ENCODE measurements around the gene FAM174C. TPM values are rescaled to one million over a fixed set of nuclear protein-coding genes. Genes with fewer than 3 reads are reported as not detected.

Gene FAM174C
- total and polyA plus RNA-seq, 10 donors: 35.8 to 134 (median 46.6) TPM

GRCh38 chr19:1240925-1241324 is 34.4 kb upstream of the FAM174C start:
- 59 to 71% (median 60%) methylated on average over 14 to 15 of the region's 15 CpGs for WGBS, 5 donors
- Histone ChIP-seq H3K27me3 (replicated peaks in 1 of 7) (peaks cover 0 to 44% (median 18%) of the 10 kb centered on the region in 7 donors), H3K9me3 (no peaks in the 10 kb centered on the region), H3K27ac (peak overlapping the region in 6 of 8 donors; percentile 85 to 100 (median 92)), H3K4me3 (peak overlapping the region in 6 of 8 donors; percentile 62 to 97 (median 84)), H3K4me1 (peaks cover 50 to 94% (median 81%) of the 10 kb centered on the region in 6 donors), H3K36me3 (peaks cover 0 to 15% (median 0%) of the 10 kb centered on the region in 6 donors)
- intact Hi-C loops (cut with DNase I; ENCODE audit: low total_unique reads): no loop called here
- TF ChIP-seq, protein P1, sequence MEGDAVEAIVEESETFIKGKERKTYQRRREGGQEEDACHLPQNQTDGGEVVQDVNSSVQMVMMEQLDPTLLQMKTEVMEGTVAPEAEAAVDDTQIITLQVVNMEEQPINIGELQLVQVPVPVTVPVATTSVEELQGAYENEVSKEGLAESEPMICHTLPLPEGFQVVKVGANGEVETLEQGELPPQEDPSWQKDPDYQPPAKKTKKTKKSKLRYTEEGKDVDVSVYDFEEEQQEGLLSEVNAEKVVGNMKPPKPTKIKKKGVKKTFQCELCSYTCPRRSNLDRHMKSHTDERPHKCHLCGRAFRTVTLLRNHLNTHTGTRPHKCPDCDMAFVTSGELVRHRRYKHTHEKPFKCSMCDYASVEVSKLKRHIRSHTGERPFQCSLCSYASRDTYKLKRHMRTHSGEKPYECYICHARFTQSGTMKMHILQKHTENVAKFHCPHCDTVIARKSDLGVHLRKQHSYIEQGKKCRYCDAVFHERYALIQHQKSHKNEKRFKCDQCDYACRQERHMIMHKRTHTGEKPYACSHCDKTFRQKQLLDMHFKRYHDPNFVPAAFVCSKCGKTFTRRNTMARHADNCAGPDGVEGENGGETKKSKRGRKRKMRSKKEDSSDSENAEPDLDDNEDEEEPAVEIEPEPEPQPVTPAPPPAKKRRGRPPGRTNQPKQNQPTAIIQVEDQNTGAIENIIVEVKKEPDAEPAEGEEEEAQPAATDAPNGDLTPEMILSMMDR (IDR thresholded peaks at IDR 0.05 in 8 of 11, conservative IDR thresholded peaks at IDR 0.05 in 3 of 11): no peak
- no peak for TF ChIP-seq POLR2A (IDR thresholded peaks at IDR 0.05)
- TF ChIP-seq POLR2AphosphoS5 (IDR thresholded peaks at IDR 0.05): no peak
- DNase-seq: no peak

DNA sequence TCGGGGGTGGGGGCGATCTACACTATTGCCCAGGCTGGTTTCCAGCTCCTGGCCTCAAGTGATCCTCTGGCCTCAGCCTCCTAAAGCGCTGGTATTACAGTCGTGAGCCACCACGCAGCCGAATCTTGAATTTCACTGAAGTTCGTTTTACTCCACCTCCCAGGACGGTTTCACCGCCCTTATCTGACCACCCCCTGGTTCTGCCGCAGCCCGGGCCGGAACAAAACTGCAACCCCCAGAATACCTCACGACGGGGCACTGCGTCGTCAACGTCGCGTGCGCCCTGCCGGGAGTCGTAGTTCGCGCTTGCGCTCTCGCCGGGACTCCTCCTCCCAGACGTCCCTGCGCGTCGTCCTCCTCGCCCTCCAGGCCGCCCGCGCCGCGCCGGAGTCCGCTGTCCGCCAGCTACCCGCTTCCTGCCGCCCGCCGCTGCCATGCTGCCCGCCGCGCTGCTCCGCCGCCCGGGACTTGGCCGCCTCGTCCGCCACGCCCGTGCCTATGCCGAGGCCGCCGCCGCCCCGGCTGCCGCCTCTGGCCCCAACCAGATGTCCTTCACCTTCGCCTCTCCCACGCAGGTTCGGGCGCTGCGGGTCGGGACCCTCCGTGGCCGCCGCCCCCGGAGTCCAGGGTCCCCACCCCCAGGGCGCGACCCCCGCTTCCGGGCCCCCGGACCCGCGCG is 33.8 kb upstream of the FAM174C start, which contains the start of gene ATP5F1D:
Gene ATP5F1D, plus strand, starts transcription at position 335 of the 679 bp plus-strand sequence. Its CDS starts 100 bp downstream, at position 435.
- Histone ChIP-seq H3K27me3 (replicated peaks in 1 of 7) (peaks cover 0 to 37% (median 14%) of the 10 kb centered on the region in 7 donors), H3K36me3 (peaks cover 0 to 15% (median 0%) of the 10 kb centered on the region in 6 donors), H3K9me3 (no peaks in the 10 kb centered on the region), H3K4me3 (peak within 1 kb of the TSS; percentile 62 to 97 (median 78)), H3K4me1 (peaks cover 52 to 94% (median 87%) of the 10 kb centered on the region in 6 donors), H3K27ac (peak within 1 kb of the TSS; percentile 85 to 100 (median 92))
- WGBS, 5 donors: 0 to 1% (median 1%) methylated on average over 51 to 79 of the region's 79 CpGs
- peak; percentile 98 for DNase-seq
- intact Hi-C loops (cut with DNase I; ENCODE audit: low total_unique reads): no loop called here
- TF ChIP-seq POLR2AphosphoS5 (IDR thresholded peaks at IDR 0.05): peak; percentile 88 to 93 (median 91)
- peak in 1 of 3 donors; percentile 25 for TF ChIP-seq POLR2A (IDR thresholded peaks at IDR 0.05)
- TF ChIP-seq, protein P1 (IDR thresholded peaks at IDR 0.05 in 8 of 11, conservative IDR thresholded peaks at IDR 0.05 in 3 of 11): peak in 2 of 11 experiments; percentile 13 to 27

- H3K9me3 ChIP-seq: no peaks in the 10 kb centered on the region
- peaks cover 52 to 94% (median 83%) of the 10 kb centered on the region in 6 donors for H3K4me1 ChIP-seq
- H3K4me3 ChIP-seq: peak overlapping the region in 5 of 8 donors; percentile 9 to 61 (median 21)
- 54 to 78% (median 57%) methylated on average over 15 to 33 of the region's 33 CpGs for WGBS, 5 donors
- intact Hi-C loops (cut with DNase I; ENCODE audit: low total_unique reads): loop anchor here (2.0 kb wide), 1 partner anchor 23 kb away; no protein-coding TSS in a partner anchor
- H3K27me3 ChIP-seq (replicated peaks in 1 of 7): peaks cover 0 to 14% (median 0%) of the 10 kb centered on the region in 7 donors
- peaks cover 0 to 15% (median 0%) of the 10 kb centered on the region in 6 donors for H3K36me3 ChIP-seq
- DNase-seq: peak; percentile 97
- no peak for TF ChIP-seq POLR2A (IDR thresholded peaks at IDR 0.05)
- TF ChIP-seq, protein P1 (IDR thresholded peaks at IDR 0.05 in 8 of 11, conservative IDR thresholded peaks at IDR 0.05 in 3 of 11): peak; percentile 87 to 99 (median 97)
- TF ChIP-seq POLR2AphosphoS5 (IDR thresholded peaks at IDR 0.05): peak; percentile 59 to 80 (median 68)
- H3K27ac ChIP-seq: peak overlapping the region; percentile 45 to 100 (median 94)
Observed at GRCh38 chr19:1243768-1244692, 31.3 kb upstream of the FAM174C start.

All from spleen (tissue), 11 donors.